ENCODE results near the gene FILIP1L.

- TF ChIP-seq CTCF (IDR thresholded peaks at IDR 0.05) (no peak), POLR2AphosphoS5 (IDR thresholded peaks at IDR 0.05) (no peak)
These were observed 4.1 kb downstream of the FILIP1L start for GRCh38 chr3:100110162-100110561.
